Adipocyte (in vitro differentiated cells): ENCODE results near the gene AGBL4.
"Not testable (repeated sequence)": the region's sequence is repeated elsewhere in the genome, so short reads cannot be mapped to it uniquely, and the experiment has no call there.

Experiments used
- DNase-seq: peaks from one replicate; pipeline ENCODE4 v3.0.0-alpha.2; 2015; ENCODE audit warnings: low read depth
- H3K27me3 ChIP-seq: replicated peaks from 2 replicates; pipeline ENCODE4 v1.7.0; 2013; ENCODE audit warnings: mild to moderate bottlenecking, low read length, moderate library complexity; ENCODE audit not compliant: control insufficient read depth, insufficient read depth
- H3K36me3 ChIP-seq: 2 replicates; pipeline ENCODE4 v1.7.0; 2013; ENCODE audit warnings: low read length, mild to moderate bottlenecking, moderate library complexity; ENCODE audit not compliant: control insufficient read depth, insufficient read depth, severe bottlenecking
- H3K4me1 ChIP-seq: 2 replicates; pipeline ENCODE4 v1.7.0; 2013; ENCODE audit warnings: mild to moderate bottlenecking, low read length, moderate library complexity; ENCODE audit not compliant: control insufficient read depth, insufficient read depth
- H3K4me3 ChIP-seq: 2 replicates; pipeline ENCODE4 v1.7.0; 2013; ENCODE audit warnings: mild to moderate bottlenecking, low read length, moderate library complexity
- H3K9ac ChIP-seq: 2 replicates; pipeline ENCODE4 v1.7.0; 2013; ENCODE audit warnings: mild to moderate bottlenecking, low read length, moderate library complexity
- H3K9me3 ChIP-seq: 2 replicates; pipeline ENCODE4 v1.7.0; 2013; ENCODE audit warnings: mild to moderate bottlenecking, low read length, moderate library complexity; ENCODE audit not compliant: control insufficient read depth

The AGBL4 gene

GRCh38 chr1:49026230-49026811 is 997.4 kb downstream of the AGBL4 start:
- no peak for DNase-seq
- H3K4me3 ChIP-seq: no peak overlapping the region
- no peak overlapping the region for H3K9ac ChIP-seq
- peaks cover 15% of the 10 kb centered on the region for H3K9me3 ChIP-seq
- no peaks in the 10 kb centered on the region for H3K36me3 ChIP-seq
- H3K4me1 ChIP-seq: no peaks in the 10 kb centered on the region
- no peaks in the 10 kb centered on the region for H3K27me3 ChIP-seq

GRCh38 chr1:49016030-49016977 is 1007.5 kb downstream of the AGBL4 start:
- no peaks in the 10 kb centered on the region for H3K4me1 ChIP-seq
- H3K9me3 ChIP-seq: peaks cover 2% of the 10 kb centered on the region
- H3K4me3 ChIP-seq: no peak overlapping the region
- peak; percentile 0 for DNase-seq
- no peaks in the 10 kb centered on the region for H3K27me3 ChIP-seq
- H3K36me3 ChIP-seq: no peaks in the 10 kb centered on the region
- H3K9ac ChIP-seq: no peak overlapping the region

- Histone ChIP-seq H3K4me3 (no peak overlapping the region), H3K36me3 (no peaks in the 10 kb centered on the region), H3K9me3 (no peaks in the 10 kb centered on the region), H3K4me1 (no peaks in the 10 kb centered on the region), H3K27me3 (no peaks in the 10 kb centered on the region), H3K9ac (no peak overlapping the region)
- no peak for DNase-seq
These were observed 1010.7 kb downstream of the AGBL4 start for GRCh38 chr1:49013079-49013478.

GRCh38 chr1:49002981-49003380 is 1020.8 kb downstream of the AGBL4 start:
- not testable (repeated sequence) for H3K36me3 ChIP-seq, H3K4me1 ChIP-seq, H3K9ac ChIP-seq, H3K4me3 ChIP-seq, DNase-seq, H3K9me3 ChIP-seq, H3K27me3 ChIP-seq

- Histone ChIP-seq H3K9me3 (no peaks in the 10 kb centered on the region), H3K9ac (no peak overlapping the region), H3K4me3 (no peak overlapping the region), H3K4me1 (no peaks in the 10 kb centered on the region), H3K36me3 (no peaks in the 10 kb centered on the region), H3K27me3 (no peaks in the 10 kb centered on the region)
- no peak for DNase-seq
These were observed 1024.4 kb downstream of the AGBL4 start for GRCh38 chr1:48999321-48999720.

GRCh38 chr1:48996311-48996710 is 1027.4 kb downstream of the AGBL4 start:
- no peaks in the 10 kb centered on the region for H3K36me3 ChIP-seq

GRCh38 chr1:48988633-48989197 is 1035.0 kb downstream of the AGBL4 start:
- H3K4me1 ChIP-seq: no peaks in the 10 kb centered on the region
- H3K9me3 ChIP-seq: peaks cover 20% of the 10 kb centered on the region
- no peaks in the 10 kb centered on the region for H3K27me3 ChIP-seq
- H3K4me3 ChIP-seq: no peak overlapping the region
- no peaks in the 10 kb centered on the region for H3K36me3 ChIP-seq
- H3K9ac ChIP-seq: no peak overlapping the region
- DNase-seq: no peak

More at GRCh38 chr1:48996311-48996710, 1027.4 kb downstream of the AGBL4 start:
- no peaks in the 10 kb centered on the region for H3K4me1 ChIP-seq
- H3K9me3 ChIP-seq: peaks cover 13% of the 10 kb centered on the region
- H3K27me3 ChIP-seq: no peaks in the 10 kb centered on the region
- no peak for DNase-seq
- no peak overlapping the region for H3K9ac ChIP-seq
- no peak overlapping the region for H3K4me3 ChIP-seq

GRCh38 chr1:48979940-48980339 is 1043.8 kb downstream of the AGBL4 start:
- DNase-seq: no peak
- Histone ChIP-seq H3K4me1 (no peaks in the 10 kb centered on the region), H3K27me3 (no peaks in the 10 kb centered on the region), H3K36me3 (no peaks in the 10 kb centered on the region), H3K9ac (no peak overlapping the region), H3K4me3 (no peak overlapping the region), H3K9me3 (no peaks in the 10 kb centered on the region)

- Histone ChIP-seq H3K27me3 (no peaks in the 10 kb centered on the region), H3K9ac (no peak overlapping the region), H3K9me3 (no peaks in the 10 kb centered on the region), H3K36me3 (no peaks in the 10 kb centered on the region), H3K4me1 (no peaks in the 10 kb centered on the region), H3K4me3 (no peak overlapping the region)
- DNase-seq: no peak
These were observed 1045.3 kb downstream of the AGBL4 start for GRCh38 chr1:48978413-48978812.

- Histone ChIP-seq H3K4me3 (no peak overlapping the region), H3K9me3 (no peaks in the 10 kb centered on the region), H3K27me3 (no peaks in the 10 kb centered on the region), H3K36me3 (no peaks in the 10 kb centered on the region), H3K4me1 (no peaks in the 10 kb centered on the region), H3K9ac (no peak overlapping the region)
- DNase-seq: no peak
These were observed 1046.5 kb downstream of the AGBL4 start for GRCh38 chr1:48977273-48977672.

GRCh38 chr1:48969971-48970370 is 1053.8 kb downstream of the AGBL4 start:
- Histone ChIP-seq H3K9me3 (no peaks in the 10 kb centered on the region), H3K4me1 (peaks cover 14% of the 10 kb centered on the region), H3K27me3 (no peaks in the 10 kb centered on the region), H3K4me3 (no peak overlapping the region), H3K36me3 (no peaks in the 10 kb centered on the region), H3K9ac (no peak overlapping the region)
- no peak for DNase-seq
